ENCODE results near the gene INSRR. TPM values are rescaled to one million over a fixed set of nuclear protein-coding genes. Genes with fewer than 3 reads are reported as not detected.

The INSRR gene
- total RNA-seq, 4 donors from 2014 or later: not detected

DNA sequence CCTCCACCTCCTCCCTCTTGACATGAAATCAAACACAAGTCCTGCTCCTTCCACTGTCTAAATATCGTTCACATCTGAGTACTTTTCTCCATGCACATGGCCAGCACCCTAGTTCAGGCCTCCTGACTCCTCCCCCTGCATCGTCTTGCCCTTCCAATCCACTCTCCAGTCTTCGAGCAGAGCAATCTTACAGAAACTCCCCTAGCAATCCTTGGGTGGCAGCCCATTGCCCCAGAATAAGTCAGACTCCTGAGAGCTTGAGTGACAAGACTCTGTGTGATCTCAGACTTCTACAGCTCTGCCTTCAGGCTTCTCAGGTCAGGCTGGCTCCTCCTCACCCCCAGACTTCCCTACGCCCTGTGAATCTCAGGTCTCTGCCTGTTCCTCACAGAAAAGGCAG, 47.7 kb downstream of the INSRR start:
- no peak for DNase-seq
- H3K4me1 ChIP-seq: peaks cover 10 to 24% of the 10 kb centered on the region in 2 donors
- WGBS, 2 donors: 45 to 51% methylated on average over 4 of the region's 4 CpGs
- H3K36me3 ChIP-seq: no peaks in the 10 kb centered on the region
- no peaks in the 10 kb centered on the region for H3K9me3 ChIP-seq
- no peak overlapping the region for H3K4me3 ChIP-seq (replicated peaks in 1 of 3)
- H3K27me3 ChIP-seq: no peaks in the 10 kb centered on the region
- TF ChIP-seq POLR2A (IDR thresholded peaks at IDR 0.05) (no peak), CTCF (IDR thresholded peaks at IDR 0.05) (no peak)
- intact Hi-C loops (cut with DNase I): no loop called here
- H3K27ac ChIP-seq: no peak overlapping the region

DNA sequence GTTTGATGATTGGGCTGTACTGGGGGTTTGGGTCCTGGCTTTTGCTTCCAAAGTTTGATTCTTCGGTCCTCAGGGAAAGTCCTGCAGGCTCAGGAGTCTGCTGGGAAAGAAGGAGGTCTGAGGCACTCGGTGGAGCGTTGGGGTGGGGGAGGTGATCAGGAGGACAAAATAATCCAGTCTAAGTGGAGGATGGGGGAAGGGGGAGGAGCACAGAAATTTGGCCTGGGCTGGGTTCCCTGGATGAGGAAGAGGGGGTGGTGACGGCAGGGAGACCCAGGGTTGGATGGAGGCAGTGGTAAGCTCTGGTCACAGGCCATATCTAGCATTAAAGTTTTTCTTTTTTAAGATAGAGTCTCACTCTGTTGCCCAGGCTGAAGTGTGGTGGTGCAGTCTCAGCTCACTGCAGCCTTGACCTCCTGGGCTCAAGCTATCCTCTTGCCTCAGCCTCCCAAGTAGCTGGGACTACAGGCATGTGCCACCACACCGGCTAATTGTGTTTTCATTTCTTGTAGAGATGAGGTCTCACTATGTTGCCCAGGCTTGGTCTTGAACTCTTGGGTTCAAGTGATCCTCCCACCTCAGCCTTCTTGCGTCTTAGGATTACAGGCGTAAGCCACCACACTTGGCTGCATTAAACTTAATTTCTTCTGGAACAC, 49.1 kb downstream of the INSRR start:
- Histone ChIP-seq H3K9me3 (no peaks in the 10 kb centered on the region), H3K4me3 (replicated peaks in 1 of 3) (no peak overlapping the region), H3K27me3 (no peaks in the 10 kb centered on the region), H3K36me3 (no peaks in the 10 kb centered on the region), H3K4me1 (peaks cover 10 to 34% of the 10 kb centered on the region in 2 donors), H3K27ac (no peak overlapping the region)
- no peak for DNase-seq
- TF ChIP-seq POLR2A (IDR thresholded peaks at IDR 0.05) (no peak), CTCF (IDR thresholded peaks at IDR 0.05) (no peak)
- intact Hi-C loops (cut with DNase I): no loop called here
- 83 to 92% methylated on average over 7 of the region's 7 CpGs for WGBS, 2 donors

GRCh38 chr1:156809281-156809680, 49.6 kb downstream of the INSRR start:
- WGBS, 2 donors: 89 to 90% methylated on average over 10 of the region's 10 CpGs

DNA sequence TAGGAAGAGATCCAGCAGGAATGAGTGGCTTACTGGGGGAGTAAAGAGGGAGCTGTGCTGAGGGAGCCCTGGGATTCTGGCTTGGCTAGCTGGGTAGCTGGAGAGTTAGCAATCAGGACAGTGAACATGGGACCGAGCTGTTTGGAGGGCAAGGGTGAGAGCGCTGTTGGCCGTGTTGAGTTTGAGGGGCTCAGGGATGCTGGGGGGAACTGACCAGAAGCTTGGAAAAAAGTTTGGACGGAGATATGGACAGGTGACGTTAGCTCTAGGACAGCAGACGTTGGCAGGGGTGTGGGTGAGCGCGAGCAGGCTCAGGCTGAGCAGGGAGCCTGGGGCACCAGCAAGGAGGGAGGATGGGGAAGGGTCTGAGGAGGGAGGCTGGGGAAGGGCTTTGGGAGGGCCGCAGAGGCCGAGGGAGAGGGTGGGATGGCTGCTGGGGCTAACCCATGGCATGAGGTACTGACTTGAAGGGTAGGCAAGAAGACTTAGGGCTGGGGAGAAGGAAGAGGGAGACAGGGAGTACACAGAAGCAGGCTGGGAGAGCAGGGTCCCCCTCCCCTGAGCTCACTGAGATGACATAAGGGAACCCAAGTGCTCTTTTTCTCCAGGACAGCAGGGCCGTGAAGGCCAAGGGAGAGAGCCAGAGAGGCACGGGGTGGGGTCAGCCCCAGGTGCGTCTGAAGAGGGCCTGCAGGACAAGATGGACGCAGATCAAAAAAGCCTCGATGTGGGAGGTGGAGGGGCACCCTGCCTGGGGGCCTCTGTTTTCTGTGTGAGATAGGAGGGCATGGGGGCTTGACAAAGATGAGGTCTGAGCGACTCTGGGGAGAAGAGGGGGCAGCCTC, 50.5 kb downstream of the INSRR start:
- WGBS, 2 donors: 86 to 89% methylated on average over 16 of the region's 16 CpGs
- Histone ChIP-seq H3K27me3 (no peaks in the 10 kb centered on the region), H3K4me3 (replicated peaks in 1 of 3) (no peak overlapping the region), H3K9me3 (no peaks in the 10 kb centered on the region), H3K27ac (no peak overlapping the region), H3K4me1 (peaks cover 15 to 34% of the 10 kb centered on the region in 2 donors), H3K36me3 (no peaks in the 10 kb centered on the region)
- intact Hi-C loops (cut with DNase I): no loop called here
- no peak for DNase-seq
- TF ChIP-seq CTCF (IDR thresholded peaks at IDR 0.05) (no peak), POLR2A (IDR thresholded peaks at IDR 0.05) (no peak)

More at GRCh38 chr1:156809281-156809680, 49.6 kb downstream of the INSRR start:
- intact Hi-C loops (cut with DNase I): no loop called here
- no peak for TF ChIP-seq POLR2A (IDR thresholded peaks at IDR 0.05)
- no peak for TF ChIP-seq CTCF (IDR thresholded peaks at IDR 0.05)
- Histone ChIP-seq H3K27me3 (no peaks in the 10 kb centered on the region), H3K4me3 (replicated peaks in 1 of 3) (no peak overlapping the region), H3K27ac (no peak overlapping the region), H3K4me1 (peaks cover 16 to 34% of the 10 kb centered on the region in 2 donors), H3K36me3 (no peaks in the 10 kb centered on the region), H3K9me3 (no peaks in the 10 kb centered on the region)
- no peak for DNase-seq

GRCh38 chr1:156807627-156808026, 51.3 kb downstream of the INSRR start:
- no peak overlapping the region for H3K27ac ChIP-seq
- H3K4me3 ChIP-seq (replicated peaks in 1 of 3): no peak overlapping the region
- DNase-seq: no peak
- H3K36me3 ChIP-seq: no peaks in the 10 kb centered on the region
- no peak for TF ChIP-seq POLR2A (IDR thresholded peaks at IDR 0.05)
- no peaks in the 10 kb centered on the region for H3K27me3 ChIP-seq
- H3K9me3 ChIP-seq: no peaks in the 10 kb centered on the region
- intact Hi-C loops (cut with DNase I): no loop called here
- WGBS, 2 donors: 90 to 93% methylated on average over 2 of the region's 2 CpGs
- peaks cover 13 to 37% of the 10 kb centered on the region in 2 donors for H3K4me1 ChIP-seq

Data from thyroid gland (tissue), 4 donors.